CD4-positive, alpha-beta T cell treated with Interleukin-15 for 1 hour (primary cell): ENCODE data around the gene DLG2.

Experiments
- DNase-seq: peaks from one replicate; pipeline ENCODE4 v3.0.0-alpha.2; 2020

DLG2 gene

GRCh38 chr11:83521647-83522596 lies 2105.2 kb downstream of the DLG2 start:
- no peak for DNase-seq

GRCh38 chr11:83520849-83521248 lies 2106.3 kb downstream of the DLG2 start:
- no peak for DNase-seq

- DNase-seq, result no peak
These were observed 2115.5 kb downstream of the DLG2 start for GRCh38 chr11:83511646-83512045.

GRCh38 chr11:83510530-83511460 lies 2116.3 kb downstream of the DLG2 start:
- DNase-seq, result no peak

GRCh38 chr11:83508804-83509203 lies 2118.3 kb downstream of the DLG2 start:
- no peak for DNase-seq

- no peak for DNase-seq
These were observed 2125.1 kb downstream of the DLG2 start for GRCh38 chr11:83502041-83502440.

GRCh38 chr11:83493917-83494316 lies 2133.2 kb downstream of the DLG2 start:
- no peak for DNase-seq

GRCh38 chr11:83493034-83493433 lies 2134.1 kb downstream of the DLG2 start:
- no peak for DNase-seq

GRCh38 chr11:83483808-83484207 lies 2143.3 kb downstream of the DLG2 start:
- DNase-seq, result no peak

GRCh38 chr11:83480811-83481210 lies 2146.3 kb downstream of the DLG2 start:
- DNase-seq, result no peak

GRCh38 chr11:83480251-83480650 lies 2146.9 kb downstream of the DLG2 start:
- DNase-seq, result no peak

GRCh38 chr11:83477772-83478171 lies 2149.4 kb downstream of the DLG2 start:
- no peak for DNase-seq

GRCh38 chr11:83475760-83476159 lies 2151.4 kb downstream of the DLG2 start:
- no peak for DNase-seq

- DNase-seq, result no peak
These were observed 2153.4 kb downstream of the DLG2 start for GRCh38 chr11:83473743-83474142.

GRCh38 chr11:83472806-83473205 lies 2154.3 kb downstream of the DLG2 start:
- no peak for DNase-seq

- DNase-seq, result no peak
These were observed 2155.1 kb downstream of the DLG2 start for GRCh38 chr11:83471831-83472727.

GRCh38 chr11:83467837-83468236 lies 2159.3 kb downstream of the DLG2 start:
- DNase-seq, result no peak

GRCh38 chr11:83464160-83464944 lies 2162.8 kb downstream of the DLG2 start:
- DNase-seq, result no peak

GRCh38 chr11:83459798-83460197 lies 2167.3 kb downstream of the DLG2 start:
- no peak for DNase-seq

- no peak for DNase-seq
These were observed 2170.6 kb downstream of the DLG2 start for GRCh38 chr11:83456566-83456965.

GRCh38 chr11:83456075-83456474 lies 2171.1 kb downstream of the DLG2 start:
- DNase-seq, result no peak

GRCh38 chr11:83455356-83455755 lies 2171.8 kb downstream of the DLG2 start:
- DNase-seq, result no peak
